GM21390 (cell line): ENCODE results near the gene HNRNPLL.
"Not testable (repeated sequence)": the region's sequence is repeated elsewhere in the genome, so short reads cannot be mapped to it uniquely, and the experiment has no call there.

Experiments
- ATAC-seq: cut with Tn5 transposase; IDR thresholded peaks from one replicate; pipeline ENCODE4 v1.9.1; 2021; ENCODE audit not compliant: unreplicated experiment

Gene HNRNPLL

DNA sequence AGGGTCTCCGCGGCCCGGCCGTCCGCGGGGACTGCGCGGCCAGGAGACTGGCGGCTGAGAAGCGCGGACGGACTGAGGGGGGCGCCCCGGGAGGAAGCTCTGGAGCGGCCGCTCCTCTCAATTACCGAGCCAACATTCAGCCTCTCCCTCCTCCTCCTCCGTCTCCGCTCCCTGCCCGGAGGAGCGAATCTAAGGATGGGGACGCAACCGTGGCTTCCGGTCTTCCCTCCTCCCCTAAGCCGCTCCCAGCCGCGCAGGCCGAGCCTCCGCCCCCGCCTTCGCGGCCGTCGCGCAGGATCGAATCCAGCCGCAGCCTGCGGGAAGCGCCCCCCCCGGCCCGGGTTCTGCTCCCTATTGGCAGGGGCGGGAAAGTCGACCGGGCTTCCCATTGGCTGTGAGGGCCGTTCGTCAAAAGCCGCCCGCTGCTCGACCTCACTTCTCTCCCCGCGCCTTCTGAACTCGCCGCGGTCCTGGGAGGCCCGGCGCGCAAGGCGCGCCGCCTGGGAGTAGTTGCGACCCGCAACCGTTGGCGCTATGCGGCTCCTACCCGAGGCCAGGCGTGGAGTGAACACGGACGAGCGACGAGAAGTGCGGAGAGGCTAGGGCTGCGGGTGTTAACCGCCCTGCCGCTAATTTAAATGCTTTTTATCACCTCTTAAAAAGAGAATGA, at the start of gene HNRNPLL:
HNRNPLL (minus strand) TSS at position 197 of the 670 bp plus-strand sequence. CDS start 302 bp downstream, outside the sequence.
- peak; percentile 67 for ATAC-seq

DNA sequence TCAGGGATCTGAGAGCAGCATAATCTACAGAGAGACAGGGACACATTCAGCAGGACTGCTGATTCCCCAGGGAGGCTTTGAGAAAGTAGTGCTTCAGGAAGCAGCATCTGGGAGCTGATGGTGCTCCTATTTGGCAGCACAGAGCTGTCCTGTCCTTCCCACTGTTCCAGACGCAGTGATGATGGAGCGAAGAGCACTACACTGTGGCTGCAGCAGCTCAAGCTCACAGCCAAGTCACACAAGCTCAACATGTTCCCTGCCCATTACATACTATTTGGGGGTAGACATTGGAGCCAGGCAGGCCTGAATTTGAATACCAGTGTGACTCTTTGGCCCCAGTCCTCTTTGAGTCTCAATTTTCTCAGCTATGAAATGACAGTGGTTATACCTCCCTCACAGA, 48.0 kb upstream of the HNRNPLL start:
- no peak for ATAC-seq

DNA sequence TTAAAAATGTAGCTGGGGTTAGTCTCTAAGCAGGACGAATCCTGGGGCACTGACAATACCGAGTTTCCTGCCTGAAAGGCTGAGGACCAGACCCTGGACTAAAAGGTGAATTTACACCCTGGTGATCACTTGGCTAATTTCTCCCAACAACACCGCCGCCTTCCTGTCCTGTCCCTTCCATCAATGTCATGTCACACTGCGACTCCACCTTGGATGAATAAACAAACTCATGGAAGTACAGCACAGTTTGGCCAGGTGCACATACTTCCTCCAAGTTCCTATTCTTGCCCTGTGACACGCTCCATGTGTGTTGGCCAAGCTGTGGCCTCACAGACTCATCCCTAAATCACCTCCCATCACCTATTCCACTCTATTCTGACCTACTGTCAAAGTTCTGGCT, 47.3 kb upstream of the HNRNPLL start:
- no peak for ATAC-seq

DNA sequence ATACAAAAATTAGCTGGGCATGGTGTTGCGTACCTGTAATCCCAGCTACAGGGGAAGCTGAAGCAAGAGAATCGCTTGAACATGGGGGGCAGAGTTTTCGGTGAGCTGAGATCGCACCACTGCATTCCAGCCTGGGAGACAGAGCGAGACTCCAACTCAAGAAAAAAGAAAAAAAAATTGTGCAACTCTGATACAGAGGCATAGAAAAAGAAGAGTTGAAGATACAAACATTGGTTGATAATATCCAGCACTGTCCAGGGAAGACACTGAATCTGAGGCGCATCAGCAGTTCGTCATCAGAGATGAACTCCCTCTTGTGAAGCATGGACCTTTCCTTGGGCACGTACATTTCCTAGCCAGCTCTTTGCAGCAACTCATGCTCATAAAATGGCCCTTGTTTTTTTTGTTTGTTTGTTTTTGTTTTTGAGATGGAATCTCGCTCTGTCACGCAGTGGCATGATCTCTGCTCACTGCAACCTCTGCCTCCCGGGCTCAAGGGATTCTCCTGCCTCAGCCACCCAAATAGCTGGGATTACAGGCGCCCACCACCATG, 46.5 kb upstream of the HNRNPLL start:
- no peak for ATAC-seq

DNA sequence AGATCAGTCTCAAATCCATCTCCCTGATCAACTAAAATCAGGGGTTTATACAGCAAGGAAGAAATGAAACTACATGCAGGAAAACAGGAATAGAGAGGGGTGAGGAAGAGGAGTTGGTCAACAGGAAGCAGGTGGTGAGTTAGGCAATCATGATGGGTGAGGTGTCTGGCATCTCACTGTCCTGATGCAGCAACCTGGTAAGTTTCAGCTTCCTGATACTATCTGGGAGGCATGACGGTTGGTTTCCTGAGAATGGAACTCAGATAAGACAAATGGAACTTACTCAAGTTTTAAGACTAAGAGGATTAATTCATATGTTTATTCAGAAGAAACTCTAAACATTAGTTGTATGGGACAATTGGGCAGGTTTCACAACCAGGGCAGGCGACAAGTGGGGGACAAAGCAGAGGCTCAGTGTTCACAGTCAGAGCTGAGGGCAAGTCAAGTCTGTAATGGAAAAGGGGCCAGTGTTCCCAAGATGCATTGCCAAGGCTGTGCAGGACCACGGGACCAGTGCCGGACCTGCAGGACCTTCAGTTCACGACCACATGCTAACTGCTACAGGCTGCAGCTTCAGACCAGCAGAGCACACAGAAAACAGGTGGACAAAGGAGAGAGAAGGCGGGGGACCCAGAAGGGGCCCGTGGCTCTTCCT, 45.5 kb upstream of the HNRNPLL start:
- no peak for ATAC-seq

DNA sequence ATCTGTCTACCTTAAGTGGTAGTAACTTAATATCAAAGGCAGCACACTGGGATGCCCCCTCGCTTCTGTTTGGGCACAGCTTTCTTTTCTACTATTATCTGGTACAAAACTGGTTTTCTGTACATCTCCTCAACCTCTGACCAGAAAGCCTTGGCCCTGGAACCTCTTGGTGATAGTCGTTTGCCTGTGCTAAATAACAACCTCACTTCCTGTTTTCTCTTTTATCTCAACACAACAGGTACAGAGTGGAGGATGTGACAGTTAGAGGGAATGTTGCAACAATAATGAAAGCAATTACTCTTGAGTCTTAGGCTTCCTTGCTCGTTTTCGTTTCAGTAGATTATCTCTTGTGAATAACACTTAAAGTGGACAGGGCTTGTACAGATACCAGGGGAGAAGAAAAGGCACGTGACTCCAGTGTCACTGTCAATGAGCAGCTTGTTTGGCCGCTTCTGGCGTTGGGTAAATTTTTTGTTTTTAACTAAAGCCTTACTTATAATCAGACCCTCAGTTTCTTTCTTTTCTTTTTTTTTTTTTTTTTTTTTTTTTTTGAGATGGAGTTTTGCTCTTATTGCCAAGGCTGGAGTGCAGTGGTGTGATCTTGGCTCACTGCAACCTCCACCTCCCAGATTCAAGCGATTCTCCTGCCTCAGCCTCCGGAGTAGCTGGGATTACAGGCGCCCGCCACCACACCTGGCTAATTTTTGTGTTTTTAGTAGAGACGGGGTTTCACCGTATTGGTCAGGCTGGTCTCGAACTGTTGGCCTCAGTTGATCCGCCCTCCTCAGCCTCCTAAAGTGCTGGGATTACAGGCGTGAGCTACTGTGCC, 41.2 kb upstream of the HNRNPLL start:
- ATAC-seq: not testable (repeated sequence)

DNA sequence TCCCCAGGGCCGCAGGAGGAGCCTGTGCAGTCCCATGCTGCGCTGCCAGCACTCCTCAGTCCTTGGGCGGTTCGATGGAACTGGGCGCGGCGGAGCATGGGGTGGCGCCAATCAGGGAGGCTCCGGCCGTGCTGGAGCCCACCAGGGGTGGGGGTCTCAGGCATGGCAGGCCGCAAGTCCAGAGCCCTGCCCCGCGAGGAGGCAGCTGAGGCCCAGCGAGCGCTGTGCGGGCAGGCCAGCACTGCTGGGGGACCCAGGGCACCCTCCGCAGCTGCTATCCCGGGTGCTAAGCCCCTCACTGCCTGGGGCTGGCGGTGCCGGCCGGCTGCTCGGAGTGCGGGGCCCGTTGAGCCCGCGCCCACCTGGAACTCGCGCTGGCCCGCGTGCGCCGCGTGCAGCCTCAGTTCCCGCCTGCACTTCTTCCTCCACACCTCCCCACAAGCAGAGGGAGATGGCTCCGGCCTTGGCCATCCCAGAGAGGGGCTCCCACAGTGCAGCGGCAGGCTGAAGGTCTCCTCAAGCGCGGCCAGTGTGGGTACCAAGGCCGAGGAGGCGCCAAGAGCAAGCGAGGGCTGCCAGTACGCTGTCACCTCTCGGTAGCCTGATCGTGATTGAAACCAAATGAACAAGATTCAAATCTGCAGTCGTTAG, 40.4 kb upstream of the HNRNPLL start:
- no peak for ATAC-seq

DNA sequence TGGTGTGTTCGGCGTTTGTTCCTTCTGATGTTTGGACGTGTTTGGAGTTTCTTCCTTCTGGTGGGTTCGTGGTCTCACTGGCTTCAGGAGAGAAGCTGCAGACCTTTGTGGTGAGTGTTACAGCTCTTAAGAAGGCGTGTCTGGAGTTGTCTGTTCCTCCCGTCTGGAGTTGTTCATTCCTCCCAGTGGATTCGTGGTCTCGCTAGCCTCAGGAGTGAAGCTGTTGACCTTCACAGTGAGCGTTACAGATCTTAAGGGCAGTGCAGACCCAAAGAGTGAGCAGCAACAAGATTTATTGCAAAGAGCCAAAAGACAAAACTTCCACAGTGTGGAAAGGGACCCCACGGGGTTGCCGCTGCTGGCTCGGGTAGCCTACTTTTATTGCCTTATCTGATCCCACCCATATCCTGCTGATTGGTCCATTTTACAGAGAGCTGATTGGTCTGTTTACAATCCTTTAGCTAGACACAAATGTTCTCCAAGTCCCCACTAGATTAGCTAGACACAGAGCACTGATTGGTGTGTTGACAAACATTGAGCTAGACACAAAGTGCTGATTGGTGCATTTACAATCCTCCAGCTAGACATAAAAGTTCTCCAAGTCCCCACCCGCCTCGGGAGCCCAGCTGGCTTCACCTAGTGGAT, 39.8 kb upstream of the HNRNPLL start:
- not testable (repeated sequence) for ATAC-seq

DNA sequence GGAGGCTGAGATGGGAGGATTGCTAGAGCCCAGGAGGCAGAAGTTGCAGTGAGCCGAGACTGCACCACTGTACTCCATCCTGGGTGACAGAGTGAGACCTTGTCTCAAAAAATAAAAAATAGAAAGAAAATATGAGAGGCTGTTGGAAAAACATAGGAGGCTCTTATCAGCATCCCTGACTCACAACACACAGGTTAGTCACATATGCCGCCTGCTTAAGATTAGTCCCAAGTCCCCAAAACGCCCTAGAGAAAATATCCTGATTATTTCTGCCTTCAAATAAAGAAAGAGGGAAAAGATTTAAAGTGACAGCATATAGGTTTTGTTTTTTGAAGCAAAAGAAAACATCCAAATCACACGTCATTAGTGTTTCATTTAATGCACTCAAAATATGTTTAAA, 33.3 kb upstream of the HNRNPLL start:
- ATAC-seq: no peak

DNA sequence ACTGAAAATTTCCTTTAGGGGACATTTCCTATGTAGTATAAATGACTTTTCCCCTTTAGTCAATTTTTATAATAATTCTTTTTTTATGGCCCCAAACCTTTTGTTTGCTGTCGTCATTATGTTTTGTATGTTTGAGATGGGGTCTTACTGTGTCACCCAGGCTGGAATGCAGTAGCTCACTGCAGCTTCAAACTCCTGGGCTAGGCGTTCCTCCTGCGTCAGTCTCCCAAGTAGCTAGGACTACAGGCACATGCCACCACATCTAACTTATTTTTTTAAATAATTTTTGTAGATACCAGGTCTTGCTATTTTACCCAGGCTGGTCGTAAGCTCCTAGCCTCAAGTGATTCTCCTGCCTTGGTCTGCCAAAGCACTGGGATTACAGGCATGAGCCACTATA, 32.4 kb upstream of the HNRNPLL start:
- ATAC-seq: no peak

DNA sequence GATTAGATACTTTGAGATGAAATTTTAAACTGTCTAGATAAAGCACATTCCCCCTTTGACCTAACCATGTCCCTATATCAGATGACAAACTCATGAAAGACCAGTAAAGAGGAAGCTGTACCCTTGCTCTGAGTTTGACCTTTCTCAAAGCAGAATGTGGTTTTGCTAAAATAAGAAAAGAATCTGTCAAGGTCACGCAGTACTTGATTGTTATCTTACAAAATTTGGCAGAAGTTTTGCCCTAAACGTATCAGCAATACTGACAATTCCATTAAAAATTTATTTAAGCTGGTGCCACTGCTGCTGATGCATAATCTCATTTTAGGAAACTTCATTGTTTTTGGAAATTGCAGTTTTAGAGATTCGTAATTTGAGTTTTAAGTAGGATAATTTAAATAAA, 32.0 kb upstream of the HNRNPLL start:
- ATAC-seq: peak; percentile 97

DNA sequence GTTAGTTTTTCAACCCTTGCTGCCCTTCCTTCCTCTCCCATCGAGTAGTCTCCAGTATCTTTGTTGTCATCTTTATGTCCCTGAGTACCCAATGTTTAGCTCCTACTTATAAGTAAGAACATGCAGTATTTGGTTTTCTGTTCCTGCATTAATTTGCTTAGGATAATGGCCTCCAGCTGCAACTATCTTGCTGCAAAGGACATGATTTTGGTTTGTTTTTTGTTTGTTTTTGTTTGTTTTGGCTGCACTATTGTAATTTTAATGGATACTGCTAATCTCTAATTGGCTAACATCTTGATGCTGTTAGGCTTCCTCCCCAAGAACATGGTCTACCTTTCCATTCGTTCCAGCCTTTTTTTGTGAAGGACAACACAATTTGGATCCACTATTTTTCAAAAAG, 31.2 kb upstream of the HNRNPLL start:
- ATAC-seq: no peak

DNA sequence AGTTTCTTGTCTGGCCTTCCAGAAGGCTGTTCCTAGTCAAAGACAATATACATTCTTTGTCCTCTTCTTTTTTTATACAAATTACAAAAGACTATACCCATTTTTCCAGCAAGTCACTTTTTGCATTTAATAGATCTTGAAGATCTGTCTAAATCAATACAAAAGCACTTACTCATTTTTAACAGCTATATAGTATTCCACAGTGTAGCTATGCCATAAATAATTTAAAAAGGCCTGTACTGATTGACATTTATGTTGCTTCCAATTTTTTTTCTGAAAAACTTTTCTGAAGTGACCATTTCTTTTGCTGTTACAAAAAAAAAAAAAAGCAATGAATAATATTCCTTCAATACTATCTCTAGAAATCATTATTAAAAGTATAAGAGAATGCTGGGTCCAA, 30.3 kb upstream of the HNRNPLL start:
- no peak for ATAC-seq

DNA sequence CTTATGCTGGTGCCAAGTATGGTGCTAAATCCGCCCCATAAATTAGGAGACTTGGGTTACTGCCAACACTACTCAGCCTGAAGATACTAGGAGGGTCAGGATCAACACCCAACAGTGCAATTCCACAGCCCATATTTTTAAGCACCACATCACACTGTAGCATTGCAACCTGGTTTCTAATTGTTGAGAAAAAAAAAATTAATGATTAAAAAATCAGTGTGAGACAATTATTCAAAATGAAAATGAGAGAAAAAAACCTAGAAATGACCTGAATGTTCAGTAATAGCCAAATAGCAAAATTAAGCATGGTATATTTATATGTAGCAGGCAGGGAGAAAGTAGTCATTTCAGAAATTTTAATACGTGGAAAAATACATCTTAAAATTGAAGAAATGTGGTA, 29.2 kb upstream of the HNRNPLL start:
- ATAC-seq: no peak

DNA sequence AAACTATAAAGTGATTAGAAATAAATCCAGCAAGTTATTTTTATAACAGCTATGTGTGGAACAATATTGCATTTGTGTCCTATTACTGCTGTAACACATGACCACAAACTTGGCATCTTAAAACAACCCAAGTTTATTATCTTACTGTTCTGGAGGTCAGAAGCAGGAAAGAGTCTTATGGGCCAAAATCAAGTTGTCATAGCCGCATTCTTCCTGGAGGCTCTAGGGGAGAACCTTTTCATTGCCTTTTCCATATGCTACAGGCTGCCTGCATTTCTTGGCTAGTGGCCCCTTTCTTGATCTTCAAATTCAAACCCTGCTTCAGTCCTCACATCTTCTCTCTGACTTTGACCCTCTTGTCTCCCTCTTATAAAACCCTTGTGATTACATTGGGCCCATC, 27.0 kb upstream of the HNRNPLL start:
- no peak for ATAC-seq

DNA sequence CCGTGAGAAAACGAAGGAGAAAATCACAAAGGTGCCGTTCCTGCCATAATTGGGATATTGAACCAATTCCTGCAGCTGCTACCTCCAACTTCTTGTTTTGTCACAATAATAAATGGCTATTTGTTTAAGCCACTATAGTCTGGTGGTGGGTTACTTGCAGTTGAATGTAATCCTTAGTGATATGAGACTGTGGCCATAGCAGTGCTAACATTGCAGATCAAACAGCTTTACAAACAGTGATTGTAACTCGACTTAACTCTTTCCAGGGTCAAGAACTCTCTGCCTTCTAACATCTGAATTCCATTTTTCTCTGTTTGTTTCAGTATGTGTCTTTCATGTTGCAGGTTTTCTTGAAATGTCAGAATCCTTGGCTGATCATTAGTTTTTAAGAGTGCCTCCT, 24.7 kb upstream of the HNRNPLL start:
- no peak for ATAC-seq

DNA sequence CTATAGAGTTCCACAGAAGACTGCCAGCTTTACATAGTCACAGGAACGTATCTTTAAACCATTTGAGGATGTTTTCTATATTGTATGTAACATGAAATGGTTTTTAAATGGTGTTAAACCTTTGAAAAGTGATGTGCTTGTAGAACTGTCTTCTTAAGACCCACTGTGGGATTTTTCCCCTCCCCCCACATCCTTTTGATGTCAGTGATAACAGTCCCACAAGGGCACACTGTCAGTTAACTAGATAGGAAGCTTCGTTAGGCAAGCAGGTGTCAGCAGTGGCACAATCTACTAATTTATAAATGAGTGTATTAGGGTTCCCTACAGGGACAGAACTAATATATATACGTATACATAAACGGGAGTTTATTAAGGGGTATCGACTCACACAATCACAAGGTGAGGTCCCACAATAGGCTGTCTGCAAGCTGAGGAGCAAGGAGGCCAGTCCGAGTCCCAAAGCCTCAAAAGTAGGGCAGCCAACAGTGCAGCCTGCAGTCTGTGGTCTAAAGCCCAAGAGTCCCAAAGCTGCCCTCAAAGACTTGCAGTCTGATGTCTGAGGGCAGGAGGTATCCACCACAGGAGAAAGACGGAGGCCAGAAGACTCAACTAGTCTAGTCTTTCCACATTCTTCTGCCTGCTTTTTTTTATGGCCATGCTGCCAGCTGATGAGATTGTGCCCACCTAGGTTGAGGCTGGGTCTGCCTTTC, 23.8 kb upstream of the HNRNPLL start:
- no peak for ATAC-seq

DNA sequence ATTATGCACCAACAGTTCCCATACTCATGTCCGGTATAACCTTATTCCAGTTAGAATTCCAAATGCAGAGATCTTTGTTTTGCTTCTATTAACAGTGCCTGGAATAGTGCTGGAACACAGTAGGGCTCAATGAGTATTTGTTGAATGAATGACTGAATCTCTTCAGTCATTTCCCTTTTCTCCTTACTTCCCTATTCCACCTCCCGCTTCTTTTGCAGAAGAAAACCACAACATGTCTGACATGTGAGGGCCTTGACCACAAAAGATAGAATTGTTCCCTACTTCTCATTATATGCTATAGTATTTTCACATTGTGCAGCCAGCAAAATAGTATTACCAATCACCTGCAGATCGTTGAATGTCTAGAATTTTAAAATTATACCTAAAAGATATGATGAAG, 19.5 kb upstream of the HNRNPLL start:
- ATAC-seq: no peak

DNA sequence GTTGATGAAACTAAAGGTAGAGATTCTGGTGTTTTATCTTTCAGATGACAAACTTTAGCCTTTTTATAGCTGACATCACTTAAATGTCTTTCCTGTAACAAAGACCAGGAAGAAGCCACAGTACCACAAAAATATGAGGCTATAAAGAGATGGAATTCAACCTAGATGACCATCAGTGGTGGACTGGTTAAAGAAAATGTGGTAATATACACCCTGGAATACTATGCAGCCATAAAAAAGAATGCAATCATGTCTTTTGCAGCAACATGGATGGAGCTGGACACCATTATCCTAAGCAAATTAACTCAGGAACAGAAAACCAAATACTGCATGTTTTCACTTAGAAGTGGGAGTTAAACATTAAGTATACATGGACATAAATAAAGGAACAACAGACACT, 18.3 kb upstream of the HNRNPLL start:
- ATAC-seq: no peak
